GM13976 (cell line): ENCODE measurements around the gene CNOT6.
A peak's percentile ranks its signal among the peaks of the same experiment; 100 is the strongest.

Experiments
- DNase-seq: peaks from one replicate; pipeline ENCODE4 v3.0.0; 2012; ENCODE audit warnings: low spot score
- in situ Hi-C: fragments of 300-500 bp; cut with MboI; formaldehyde crosslinking; loops from one replicate; pipeline ENCODE4 v1.12.0; 2022; ENCODE audit warnings: low sequenced_read_pairs, mixed read lengths, inconsistent platforms; ENCODE audit not compliant: unreplicated experiment
- TF ChIP-seq, protein P1 (sequence below): IDR thresholded peaks from 2 replicates; pipeline ENCODE4 v1.5.1; 2012; ENCODE audit warnings: borderline replicate concordance, mild to moderate bottlenecking; ENCODE audit not compliant: insufficient read depth; ENCODE audit errors: extremely low read depth, missing control alignments, control extremely low read depth

Gene CNOT6

DNA sequence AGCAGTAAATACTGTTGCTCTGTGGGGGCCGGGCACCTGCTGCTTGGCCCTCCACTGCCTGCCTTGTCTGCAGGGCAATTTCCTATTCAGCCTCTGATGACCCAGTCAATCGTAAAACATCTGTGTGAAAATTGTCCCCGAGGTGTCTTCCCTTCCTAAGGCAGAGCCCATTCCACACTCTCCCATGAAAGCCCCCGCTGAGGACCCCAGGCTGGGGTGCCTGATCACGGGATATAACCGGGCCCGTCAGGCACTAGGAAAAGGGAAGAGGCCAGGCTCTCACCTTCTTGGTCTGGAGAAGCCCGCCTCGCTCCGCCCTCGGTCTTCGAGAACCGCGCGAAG is 124.3 kb downstream of the CNOT6 start:
- in situ Hi-C loops, result no loop called here
- TF ChIP-seq, protein P1, sequence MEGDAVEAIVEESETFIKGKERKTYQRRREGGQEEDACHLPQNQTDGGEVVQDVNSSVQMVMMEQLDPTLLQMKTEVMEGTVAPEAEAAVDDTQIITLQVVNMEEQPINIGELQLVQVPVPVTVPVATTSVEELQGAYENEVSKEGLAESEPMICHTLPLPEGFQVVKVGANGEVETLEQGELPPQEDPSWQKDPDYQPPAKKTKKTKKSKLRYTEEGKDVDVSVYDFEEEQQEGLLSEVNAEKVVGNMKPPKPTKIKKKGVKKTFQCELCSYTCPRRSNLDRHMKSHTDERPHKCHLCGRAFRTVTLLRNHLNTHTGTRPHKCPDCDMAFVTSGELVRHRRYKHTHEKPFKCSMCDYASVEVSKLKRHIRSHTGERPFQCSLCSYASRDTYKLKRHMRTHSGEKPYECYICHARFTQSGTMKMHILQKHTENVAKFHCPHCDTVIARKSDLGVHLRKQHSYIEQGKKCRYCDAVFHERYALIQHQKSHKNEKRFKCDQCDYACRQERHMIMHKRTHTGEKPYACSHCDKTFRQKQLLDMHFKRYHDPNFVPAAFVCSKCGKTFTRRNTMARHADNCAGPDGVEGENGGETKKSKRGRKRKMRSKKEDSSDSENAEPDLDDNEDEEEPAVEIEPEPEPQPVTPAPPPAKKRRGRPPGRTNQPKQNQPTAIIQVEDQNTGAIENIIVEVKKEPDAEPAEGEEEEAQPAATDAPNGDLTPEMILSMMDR, result no peak
- no peak for DNase-seq

DNA sequence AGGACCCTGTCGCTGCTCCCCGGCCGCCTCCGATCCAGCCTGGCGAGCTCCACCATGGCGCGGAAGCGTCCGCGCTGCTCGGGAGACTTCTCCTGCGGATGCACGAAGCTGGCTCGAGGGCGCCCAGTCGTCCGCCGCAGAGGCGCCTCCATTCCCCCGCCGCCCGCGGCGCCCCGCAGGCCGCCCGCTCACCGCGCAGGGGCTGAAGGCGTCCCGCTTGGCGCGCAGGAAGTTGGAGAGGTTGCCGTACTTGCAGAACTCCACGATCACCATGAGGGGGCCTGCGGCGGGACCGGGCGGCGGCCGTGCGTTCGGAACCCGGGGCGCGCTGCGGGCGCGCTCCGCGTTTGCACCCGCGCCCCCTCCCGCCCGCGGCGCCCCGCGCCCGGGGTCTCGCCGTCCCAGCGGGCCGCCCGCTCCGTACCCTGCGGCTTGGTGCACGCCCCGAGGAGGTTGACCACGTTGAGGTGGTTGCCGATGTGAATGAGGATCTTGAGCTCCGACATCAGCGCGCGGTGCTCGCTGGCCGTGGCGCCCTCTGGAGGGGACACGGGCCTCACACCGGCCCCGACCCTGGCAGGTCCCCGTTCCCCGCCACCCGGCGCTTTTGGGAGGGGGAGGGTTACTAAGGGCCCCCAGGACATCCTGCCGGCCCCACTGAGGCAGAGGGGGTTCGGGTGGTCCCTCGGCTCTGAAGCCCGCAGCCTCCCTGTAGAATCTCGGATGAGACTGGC is 124.8 kb downstream of the CNOT6 start:
- no peak for DNase-seq
- in situ Hi-C loops, result no loop called here
- TF ChIP-seq, protein P1, result peak; percentile 12

DNA sequence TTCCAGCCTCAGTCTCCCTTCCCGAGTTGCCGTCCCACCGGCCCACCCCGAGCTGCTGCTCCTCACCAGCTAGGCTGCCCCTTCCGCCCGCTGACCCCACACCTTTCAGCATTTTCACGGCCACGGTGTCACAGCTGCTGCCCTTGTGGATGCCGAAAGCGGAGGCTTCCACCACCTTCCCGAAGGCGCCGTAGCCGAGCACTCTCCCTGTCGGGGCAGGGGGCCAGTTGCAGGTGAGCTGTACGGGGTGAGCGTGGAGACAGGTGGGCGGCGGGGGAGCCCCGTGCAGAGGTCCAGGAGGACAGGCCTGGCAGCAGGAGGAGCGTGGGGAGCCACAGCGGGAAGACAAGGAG is 125.4 kb downstream of the CNOT6 start:
- in situ Hi-C loops, result no loop called here
- TF ChIP-seq, protein P1, result no peak
- DNase-seq, result no peak

DNA sequence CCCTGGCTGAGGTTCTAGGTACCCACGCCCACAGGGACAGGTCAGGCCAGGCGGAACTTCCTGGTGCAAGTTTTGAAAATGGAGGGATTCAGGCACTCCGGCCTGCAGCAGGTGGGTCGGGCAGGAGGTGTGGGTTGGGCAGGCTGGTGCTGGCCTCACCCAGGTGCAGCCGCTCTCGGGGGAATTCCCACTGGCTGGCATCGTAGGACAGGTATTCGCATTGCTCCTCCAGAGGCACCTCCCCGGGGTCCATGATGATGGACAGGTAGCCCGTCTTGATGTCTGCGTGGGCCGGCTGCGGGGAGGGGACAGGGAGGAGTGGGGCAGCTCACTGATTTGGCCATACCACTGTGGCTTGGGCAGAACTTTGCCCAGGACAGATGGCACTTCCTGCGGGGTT is 125.8 kb downstream of the CNOT6 start:
- DNase-seq, result no peak
- TF ChIP-seq, protein P1, result no peak
- in situ Hi-C loops, result no loop called here

DNA sequence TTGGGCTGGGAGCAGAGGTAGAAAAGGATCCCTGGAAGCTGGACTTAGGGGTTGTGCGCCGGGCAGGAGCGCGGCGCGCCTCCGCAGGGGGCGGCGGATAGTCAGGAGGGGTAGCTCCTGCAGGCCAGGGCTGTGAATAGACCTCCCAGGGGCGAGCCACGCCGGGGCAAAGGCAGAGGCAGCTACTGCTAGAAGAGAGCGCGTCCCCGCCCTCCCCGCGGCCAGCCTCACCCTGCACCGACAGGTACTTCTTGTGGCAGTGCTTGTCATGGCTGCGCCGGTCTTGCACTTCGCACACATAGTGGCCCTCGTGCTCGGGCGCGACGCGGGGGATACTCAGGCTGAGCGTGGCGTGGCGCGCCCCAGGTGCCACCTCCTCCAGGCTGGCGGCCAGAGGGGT is 127.1 kb downstream of the CNOT6 start:
- TF ChIP-seq, protein P1, result no peak
- in situ Hi-C loops, result no loop called here
- no peak for DNase-seq

DNA sequence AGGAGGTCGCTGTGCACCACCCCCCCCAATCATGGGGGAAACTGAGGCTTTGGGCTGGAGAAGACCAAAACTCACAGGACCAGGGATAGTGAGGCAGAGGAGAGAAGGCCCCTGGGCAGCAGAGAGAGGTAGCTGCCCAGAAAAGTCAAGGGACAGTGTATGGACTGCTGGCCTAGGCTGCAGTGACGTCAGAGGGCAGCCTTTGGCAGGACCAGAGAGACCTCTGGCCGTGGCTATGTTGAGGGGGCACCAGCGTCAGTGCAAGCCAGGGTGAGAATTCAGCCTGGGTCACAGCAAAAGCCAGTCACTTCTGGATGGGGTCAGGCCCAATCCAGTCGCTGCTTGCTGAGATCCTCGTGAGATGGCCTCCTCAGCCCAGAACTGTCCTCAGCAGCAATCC is 128.7 kb downstream of the CNOT6 start:
- in situ Hi-C loops, result no loop called here
- no peak for DNase-seq
- TF ChIP-seq, protein P1, result no peak
